Transverse colon (tissue), 4 donors: ENCODE results near the gene GMDS. TPM values are rescaled to one million over a fixed set of nuclear protein-coding genes. Genes with fewer than 3 reads are reported as not detected.

Experiments used
- DNase-seq: peaks from one replicate; pipeline ENCODE4 v3.0.0-alpha.2; 2019
- H3K27ac ChIP-seq, 4 donors: fragments of 200-600 bp; sonication (generic); 2 replicates each; pipeline ENCODE4 v1.5.1; 2016 to 2018; ENCODE audit warnings: inconsistent platforms in 4 of 4
- H3K27me3 ChIP-seq: fragments of 200-600 bp; sonication (generic); 2 replicates; pipeline ENCODE4 v1.5.1; 2017; ENCODE audit warnings: inconsistent platforms
- H3K36me3 ChIP-seq, 4 donors: fragments of 200-600 bp; sonication (generic); 2 replicates each; pipeline ENCODE4 v1.5.1; 2017 to 2019; ENCODE audit warnings: inconsistent platforms in 4 of 4
- H3K4me1 ChIP-seq, 4 donors: fragments of 200-600 bp; sonication (generic); 2 replicates each; pipeline ENCODE4 v1.5.1; 2017 to 2020; ENCODE audit warnings: inconsistent platforms in 4 of 4
- H3K4me3 ChIP-seq, 4 donors: fragments of 200-600 bp; sonication (generic); 1 replicate in 1 of 4; 2 replicates in 3 of 4; pipeline versions ENCODE4 v1.5.1 to v1.6.1; 2017 to 2019; ENCODE audit warnings: inconsistent platforms in 4 of 4
- H3K9me3 ChIP-seq, 2 donors: fragments of 200-600 bp; sonication (generic); 2 replicates each; pipeline ENCODE4 v1.5.1; 2017 to 2019; ENCODE audit warnings: inconsistent platforms in 2 of 2
- EP300 ChIP-seq: sonication (generic); formaldehyde crosslinking; IDR thresholded peaks from one replicate; pipeline ENCODE4 v1.6.1; 2017; ENCODE audit warnings: antibody characterized with exemption, low read depth
- POLR2A ChIP-seq: fragments of 450-650 bp; IDR thresholded peaks from one replicate; pipeline ENCODE4 v1.6.1; 2016; ENCODE audit warnings: antibody characterized with exemption, mild to moderate bottlenecking, moderate library complexity
- POLR2AphosphoS5 ChIP-seq, 3 donors: sonication (generic); formaldehyde crosslinking; IDR thresholded peaks; one replicate each; pipeline ENCODE4 v1.6.1; 2016; ENCODE audit warnings: antibody characterized with exemption in 3 of 3
- WGBS, 2 donors: methylation state at CpG; one replicate each; pipeline ENCODE4 v1.1.5; 2018; ENCODE audit warnings: low coverage in 1 of 2; 5-methylcytosine and 5-hydroxymethylcytosine counted together
- in situ Hi-C, 4 donors: fragments of 200-750 bp; cut with MboI; loops; one replicate each; pipeline versions ENCODE4 v1.15.0 to v1.15.1; 2017; ENCODE audit warnings: low sequenced_read_pairs in 3 of 4, low pct_ligation_motif_present in 1 of 4, low pct_unique_long_range_greater_than_20kb in 1 of 4
- intact Hi-C: fragments of 100-400 bp; cut with DNase I; formaldehyde crosslinking; loops from one replicate; pipeline ENCODE4 v1.15.1; 2023; ENCODE audit warnings: low total_unique reads
- total RNA-seq, 4 donors: library from RNA; depleted of rRNA; stranded (reverse); fragments of >200 nt; gene quantifications; one replicate each; pipeline ENCODE4 v1.1.0, GENCODE V29; 2016
- TF ChIP-seq, protein P1 (sequence below), 5 experiments: fragments of 200-600 bp in 3 of 5; fragments of 450-650 bp in 2 of 5; sonication (generic) in 3 of 5; IDR thresholded peaks; 1 replicate in 2 of 5; 2 replicates in 3 of 5; pipeline ENCODE4 v1.5.1; 2016 to 2017; ENCODE audit warnings: antibody characterized with exemption in 5 of 5, inconsistent platforms in 3 of 5, mild to moderate bottlenecking in 2 of 5, moderate library complexity in 1 of 5

The GMDS gene
- total RNA-seq, 4 donors from 2014 or later = 66.2 to 546 (median 102) TPM

DNA sequence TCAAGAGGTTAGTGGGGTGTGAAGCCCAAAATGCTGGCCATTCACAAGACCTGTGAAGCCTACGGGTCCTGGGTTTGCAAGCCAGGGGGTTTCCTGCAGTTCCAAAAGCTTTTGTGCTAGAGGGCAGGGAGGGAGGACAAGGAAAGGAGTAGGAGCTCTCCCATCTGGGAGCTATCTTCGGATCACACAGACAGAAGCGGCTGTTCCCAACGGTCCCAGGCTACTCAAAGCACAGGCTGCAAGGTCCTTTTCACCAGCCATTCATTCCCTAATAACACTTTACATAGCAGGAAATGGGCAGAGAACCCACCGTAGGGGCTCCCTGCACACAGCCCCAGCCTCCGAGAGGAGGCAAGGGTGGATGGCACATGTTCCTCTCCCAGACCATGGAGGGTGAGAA, 338.8 kb downstream of the GMDS start:
- H3K36me3 ChIP-seq = no peaks in the 10 kb centered on the region
- intact Hi-C loops (no loop called here), in situ Hi-C loops (no loop called here)
- H3K9me3 ChIP-seq = no peaks in the 10 kb centered on the region
- no peaks in the 10 kb centered on the region for H3K27me3 ChIP-seq
- H3K27ac ChIP-seq = no peak overlapping the region
- H3K4me1 ChIP-seq = no peaks in the 10 kb centered on the region
- no peak for DNase-seq
- H3K4me3 ChIP-seq = no peak overlapping the region
- WGBS, 2 donors = 80 to 94% methylated on average over 2 to 6 of the region's 6 CpGs
- TF ChIP-seq, protein P1, sequence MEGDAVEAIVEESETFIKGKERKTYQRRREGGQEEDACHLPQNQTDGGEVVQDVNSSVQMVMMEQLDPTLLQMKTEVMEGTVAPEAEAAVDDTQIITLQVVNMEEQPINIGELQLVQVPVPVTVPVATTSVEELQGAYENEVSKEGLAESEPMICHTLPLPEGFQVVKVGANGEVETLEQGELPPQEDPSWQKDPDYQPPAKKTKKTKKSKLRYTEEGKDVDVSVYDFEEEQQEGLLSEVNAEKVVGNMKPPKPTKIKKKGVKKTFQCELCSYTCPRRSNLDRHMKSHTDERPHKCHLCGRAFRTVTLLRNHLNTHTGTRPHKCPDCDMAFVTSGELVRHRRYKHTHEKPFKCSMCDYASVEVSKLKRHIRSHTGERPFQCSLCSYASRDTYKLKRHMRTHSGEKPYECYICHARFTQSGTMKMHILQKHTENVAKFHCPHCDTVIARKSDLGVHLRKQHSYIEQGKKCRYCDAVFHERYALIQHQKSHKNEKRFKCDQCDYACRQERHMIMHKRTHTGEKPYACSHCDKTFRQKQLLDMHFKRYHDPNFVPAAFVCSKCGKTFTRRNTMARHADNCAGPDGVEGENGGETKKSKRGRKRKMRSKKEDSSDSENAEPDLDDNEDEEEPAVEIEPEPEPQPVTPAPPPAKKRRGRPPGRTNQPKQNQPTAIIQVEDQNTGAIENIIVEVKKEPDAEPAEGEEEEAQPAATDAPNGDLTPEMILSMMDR (IDR thresholded peaks at IDR 0.05) = no peak
- no peak for TF ChIP-seq EP300
- TF ChIP-seq POLR2AphosphoS5 (IDR thresholded peaks at IDR 0.05) = no peak
- no peak for TF ChIP-seq POLR2A

DNA sequence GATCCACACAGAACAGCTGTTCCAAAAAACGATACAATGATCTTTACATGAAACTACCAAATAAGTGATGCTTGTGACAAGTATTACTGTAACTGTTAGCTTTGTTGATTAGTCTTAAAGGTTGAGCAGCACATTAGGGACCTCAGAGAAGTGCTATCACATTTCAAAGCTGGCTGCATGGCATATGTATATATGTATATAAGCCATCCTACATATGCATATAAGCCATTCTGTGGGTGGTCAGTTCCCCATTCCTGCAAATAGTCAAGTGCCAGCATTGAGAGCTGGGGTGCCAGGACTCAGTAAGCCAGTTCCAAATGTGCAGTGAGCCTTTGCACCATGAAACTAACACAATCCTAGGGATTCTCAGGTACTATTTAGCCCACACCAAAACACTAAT, 339.4 kb downstream of the GMDS start:
- intact Hi-C loops = no loop called here

DNA sequence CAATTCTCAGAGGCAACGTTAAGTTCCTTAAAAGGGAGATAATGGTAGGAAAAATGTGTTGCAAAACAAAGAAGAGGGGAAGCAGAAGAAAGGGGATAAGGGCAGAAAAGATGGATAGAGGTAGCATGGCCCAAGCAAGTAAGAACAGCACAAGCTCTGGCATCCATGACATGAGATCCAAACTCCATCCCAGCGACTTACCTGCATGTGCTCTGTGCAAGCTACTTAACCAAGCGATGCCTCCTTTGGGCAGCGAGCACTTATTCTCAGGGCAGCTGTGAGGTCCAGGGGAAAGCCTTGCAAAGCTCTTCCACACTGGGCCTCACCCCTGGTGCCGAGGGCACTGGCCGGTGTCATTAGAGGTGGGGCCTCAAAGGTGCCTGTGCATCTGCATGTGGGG, 340.5 kb downstream of the GMDS start:
- 63 to 94% methylated on average over 1 to 6 of the region's 6 CpGs for WGBS, 2 donors
- H3K36me3 ChIP-seq = no peaks in the 10 kb centered on the region
- intact Hi-C loops = no loop called here
- H3K9me3 ChIP-seq = no peaks in the 10 kb centered on the region
- no peak for DNase-seq
- no peak overlapping the region for H3K4me3 ChIP-seq
- H3K27me3 ChIP-seq = no peaks in the 10 kb centered on the region
- no peaks in the 10 kb centered on the region for H3K4me1 ChIP-seq
- H3K27ac ChIP-seq = no peak overlapping the region
- TF ChIP-seq EP300 = no peak
- TF ChIP-seq POLR2A = no peak
- TF ChIP-seq, protein P1 (IDR thresholded peaks at IDR 0.05) = no peak
- no peak for TF ChIP-seq POLR2AphosphoS5 (IDR thresholded peaks at IDR 0.05)
- in situ Hi-C loops = no loop called here

More for the DNA sequence above, 339.4 kb downstream of the GMDS start:
- H3K27me3 ChIP-seq = no peaks in the 10 kb centered on the region
- TF ChIP-seq POLR2AphosphoS5 (IDR thresholded peaks at IDR 0.05) (no peak), POLR2A (no peak), EP300 (no peak)
- TF ChIP-seq, protein P1 (IDR thresholded peaks at IDR 0.05) = no peak
- H3K4me3 ChIP-seq = no peak overlapping the region
- H3K27ac ChIP-seq = no peak overlapping the region
- no peaks in the 10 kb centered on the region for H3K4me1 ChIP-seq
- no peaks in the 10 kb centered on the region for H3K9me3 ChIP-seq
- no peak for DNase-seq
- in situ Hi-C loops = no loop called here
- H3K36me3 ChIP-seq = no peaks in the 10 kb centered on the region
- WGBS, 2 donors = 65% methylated on average over 1 of the region's 1 CpG; no CpG with 5 or more reads in 1 of the 2 donors

DNA sequence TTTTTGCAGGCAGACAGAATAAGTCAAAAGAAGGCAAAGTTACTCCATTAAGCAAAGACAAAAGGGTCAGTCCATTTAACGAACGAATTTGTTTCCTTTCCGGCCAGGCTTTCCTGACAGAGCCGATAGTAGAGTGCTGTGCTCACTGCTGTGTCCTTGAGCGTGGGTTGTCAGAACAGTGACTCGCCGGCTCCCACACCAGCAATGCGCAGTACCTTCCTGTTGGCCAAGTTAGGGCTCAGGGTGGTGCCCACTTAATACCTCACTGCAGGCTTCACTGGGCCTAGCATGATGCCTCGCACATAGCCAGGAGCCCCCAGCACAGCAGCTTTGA, 341.0 kb downstream of the GMDS start:
- no peak for DNase-seq
- in situ Hi-C loops (no loop called here), intact Hi-C loops (no loop called here)
- no peaks in the 10 kb centered on the region for H3K36me3 ChIP-seq
- no peaks in the 10 kb centered on the region for H3K27me3 ChIP-seq
- no peaks in the 10 kb centered on the region for H3K9me3 ChIP-seq
- 82% methylated on average over 8 of the region's 9 CpGs; no CpG with 5 or more reads in 1 of the 2 donors for WGBS, 2 donors
- H3K4me1 ChIP-seq = no peaks in the 10 kb centered on the region
- H3K4me3 ChIP-seq = no peak overlapping the region
- H3K27ac ChIP-seq = no peak overlapping the region
- TF ChIP-seq EP300 (no peak), POLR2A (no peak), POLR2AphosphoS5 (IDR thresholded peaks at IDR 0.05) (no peak)
- TF ChIP-seq, protein P1 (IDR thresholded peaks at IDR 0.05) = no peak
